H4 (cell line): ENCODE data around the gene TMEM92. TPM values are rescaled to one million over a fixed set of nuclear protein-coding genes. Genes with fewer than 3 reads are reported as not detected.
"Not testable (repeated sequence)": the region's sequence is repeated elsewhere in the genome, so short reads cannot be mapped to it uniquely, and the experiment has no call there.

Experiments used
- DNase-seq: peaks from one replicate; pipeline ENCODE4 v3.0.0-alpha.2; 2015; ENCODE audit warnings: low spot score
- total RNA-seq: library from RNA; depleted of rRNA; stranded (reverse); fragments of >200 nt; shearing (Covaris generic); gene quantifications from 2 replicates; pipeline ENCODE4 v1.2.3, GENCODE V29; 2014

Gene TMEM92
- total RNA-seq, 1 experiment from 2014 or later = 7.4 TPM

DNA sequence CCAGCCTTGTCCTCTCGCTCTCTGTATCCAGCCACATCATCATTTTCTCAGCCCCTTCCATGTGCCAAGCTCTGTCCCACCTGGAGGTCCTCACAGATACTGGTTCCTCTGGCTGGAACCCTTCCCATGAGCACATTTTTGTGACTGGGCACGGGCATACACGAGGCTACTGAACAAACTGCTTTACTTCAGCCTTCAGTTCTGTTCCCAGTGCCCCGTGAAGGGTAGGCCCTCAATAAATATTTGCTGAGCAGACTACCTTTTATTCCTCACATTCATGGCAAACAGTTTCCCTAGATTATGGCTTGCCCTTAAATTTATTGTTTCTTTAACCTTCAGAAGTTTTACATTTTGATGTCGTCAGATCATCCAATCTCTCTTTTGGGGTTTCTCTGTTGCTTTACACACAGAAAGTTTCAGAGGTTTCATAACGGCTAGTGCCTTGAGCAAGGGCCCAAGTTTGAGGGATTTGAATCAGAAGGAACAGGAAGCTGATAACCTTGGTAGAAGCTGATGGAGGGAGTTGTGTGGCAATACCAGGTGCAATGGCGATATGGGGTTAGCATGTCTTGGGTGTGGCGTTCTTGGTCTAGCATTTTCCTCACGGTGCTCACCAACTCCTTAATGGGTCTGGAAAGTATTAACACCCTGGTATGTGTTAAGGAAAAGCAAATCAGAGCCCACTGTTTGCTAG, 27.8 kb downstream of the TMEM92 start:
- DNase-seq = no peak

DNA sequence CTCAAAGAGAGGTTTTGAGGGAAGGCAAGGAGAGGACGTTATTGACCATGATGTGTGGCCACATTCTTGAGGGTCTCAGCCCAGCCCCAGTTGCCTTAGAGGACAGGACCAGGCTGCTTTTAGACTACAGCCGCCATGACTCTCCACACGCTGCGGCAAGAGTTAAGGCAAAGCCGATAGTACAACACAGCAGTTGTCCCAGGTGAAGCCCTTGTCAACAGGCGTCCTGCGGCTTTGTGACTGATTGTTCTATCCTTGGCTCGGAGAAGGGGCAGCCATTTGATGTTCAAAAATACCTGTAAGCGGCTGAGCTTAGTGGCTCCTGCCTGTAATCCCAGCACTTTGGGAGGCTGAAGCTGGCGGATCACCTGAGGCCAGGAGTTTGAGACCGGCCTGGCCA, 28.8 kb downstream of the TMEM92 start:
- no peak for DNase-seq

DNA sequence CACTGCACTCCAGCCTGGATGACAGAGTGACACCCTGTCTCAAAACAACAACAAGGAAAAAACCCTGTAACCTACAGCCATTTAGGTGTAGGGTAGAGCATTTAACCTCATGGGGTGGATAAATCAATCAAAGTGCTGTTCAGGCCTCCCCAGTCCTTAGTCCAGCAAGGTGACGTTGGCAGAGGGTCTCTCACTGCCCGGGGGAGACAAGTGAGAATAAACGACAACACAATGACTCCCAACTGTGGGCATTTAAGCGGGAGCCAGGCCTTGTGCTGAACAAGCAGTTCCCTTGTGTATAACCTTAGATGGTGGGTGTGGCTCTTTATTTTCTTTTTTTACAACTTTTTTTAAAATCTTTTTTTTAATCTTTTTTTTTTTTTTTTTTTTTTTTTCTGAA, 29.3 kb downstream of the TMEM92 start:
- DNase-seq = no peak

DNA sequence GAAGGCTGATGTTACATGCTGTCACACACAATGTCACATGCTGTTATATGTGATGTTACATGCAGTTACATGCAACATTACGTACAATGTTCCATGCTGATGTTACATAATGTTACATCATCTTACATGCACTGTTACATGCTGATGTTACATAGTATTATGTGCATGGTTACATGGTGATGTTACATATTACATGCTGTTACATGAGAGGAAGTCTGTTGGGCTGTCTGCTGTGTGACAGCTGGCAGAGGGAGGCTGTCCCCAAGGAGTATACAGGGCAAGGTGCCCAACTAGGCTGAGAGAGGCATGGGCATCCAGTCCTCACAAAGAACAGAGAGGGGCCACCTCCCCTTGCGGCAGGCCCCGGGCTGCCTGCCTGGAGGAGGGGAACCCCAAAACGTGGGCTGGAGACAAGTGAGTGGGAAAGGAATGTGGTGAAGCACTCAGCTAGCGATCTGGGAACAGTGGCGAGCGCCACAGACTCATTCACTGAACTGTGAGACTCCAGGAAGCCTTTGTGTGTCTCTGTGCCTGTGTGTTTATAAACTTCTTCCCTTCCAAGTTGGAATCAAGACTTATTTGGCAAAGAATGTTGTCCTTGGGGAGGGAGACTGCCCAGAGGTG, 30.6 kb downstream of the TMEM92 start:
- DNase-seq = peak; percentile 45

DNA sequence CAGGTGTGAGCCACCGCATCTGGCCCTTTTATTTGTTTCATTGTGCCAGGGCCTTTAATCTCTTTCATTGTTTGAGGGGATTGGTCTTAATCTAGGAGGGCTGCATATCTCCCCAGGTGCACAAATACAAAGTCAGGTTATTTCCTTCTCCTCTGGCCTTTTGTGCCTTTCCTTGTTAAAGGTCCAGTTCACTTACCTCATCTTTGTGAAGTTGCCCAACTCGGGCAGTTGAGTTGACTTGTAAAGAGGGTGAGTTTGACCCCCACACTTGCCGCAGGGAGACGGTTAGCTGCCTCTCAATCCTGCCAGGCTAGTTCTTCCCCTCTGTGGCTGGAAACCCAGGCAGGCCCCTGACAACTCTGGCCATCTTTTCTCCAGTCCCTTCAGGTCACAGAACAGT, 33.4 kb downstream of the TMEM92 start:
- no peak for DNase-seq

DNA sequence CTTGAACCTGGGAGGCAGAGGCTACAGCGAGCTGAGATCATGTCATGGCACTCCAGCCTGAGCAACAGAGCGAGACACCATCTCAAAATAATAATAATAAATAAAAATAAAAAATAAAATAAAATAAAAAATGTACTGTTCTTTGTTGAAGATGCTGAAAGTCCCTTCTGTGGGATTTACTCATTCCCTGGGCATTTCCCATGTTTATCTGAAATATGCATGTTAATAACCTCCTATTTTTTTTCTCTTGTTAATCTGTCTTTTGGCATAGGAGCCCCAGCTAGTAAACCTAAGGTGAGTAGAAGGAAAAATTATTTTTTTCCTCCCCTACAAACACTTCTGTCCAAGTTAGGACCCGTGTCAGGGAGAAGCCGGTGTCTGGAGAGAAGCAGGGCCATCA, 34.4 kb downstream of the TMEM92 start:
- no peak for DNase-seq

DNA sequence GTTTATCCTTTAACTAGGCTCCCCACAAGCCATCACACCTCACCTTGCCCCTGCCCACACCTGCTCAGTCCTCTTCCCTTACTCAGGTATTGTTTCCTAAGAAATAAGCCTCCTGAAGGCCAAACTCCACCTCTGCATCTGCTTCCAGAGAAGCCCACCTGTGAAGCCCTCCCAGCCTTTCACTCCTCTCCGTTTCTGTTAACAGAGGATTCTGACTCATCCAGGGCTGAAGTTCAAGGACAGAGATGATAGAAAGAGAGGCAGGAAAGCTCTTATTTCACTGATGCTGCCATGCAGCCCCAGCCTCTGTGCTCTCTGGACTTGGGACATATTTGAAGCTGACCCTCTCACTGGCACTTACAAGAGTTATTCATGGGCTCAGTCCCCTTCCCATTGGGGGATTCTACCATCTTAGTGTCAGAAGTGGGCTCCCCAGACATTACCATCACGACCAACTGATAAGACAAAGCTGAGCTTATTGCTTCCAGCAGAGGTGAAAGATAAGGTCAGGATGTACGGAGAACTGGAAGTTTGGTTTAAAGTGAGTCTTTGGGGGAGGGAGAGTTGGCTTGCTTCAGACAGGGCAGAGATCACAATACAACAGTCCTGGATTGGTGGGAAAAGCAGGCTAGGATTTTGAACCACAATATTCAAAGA, 36.3 kb downstream of the TMEM92 start:
- DNase-seq = no peak

DNA sequence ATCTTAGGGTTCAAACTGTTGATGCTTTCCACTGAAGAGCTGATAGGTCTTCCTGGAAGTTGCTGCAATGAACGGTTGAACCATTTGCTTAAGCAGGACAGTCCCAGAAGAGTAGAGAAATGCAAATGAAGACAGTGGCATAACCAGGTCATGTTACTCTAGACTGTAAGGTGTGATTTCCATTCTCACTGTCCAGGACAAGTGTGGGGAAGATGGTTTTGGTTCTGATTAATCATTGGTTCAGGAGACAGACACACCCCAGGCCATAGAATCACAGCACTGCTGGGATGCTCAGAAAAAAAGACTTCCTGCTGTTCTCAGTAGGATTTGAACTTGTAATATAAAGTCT, 36.8 kb downstream of the TMEM92 start:
- DNase-seq = no peak

DNA sequence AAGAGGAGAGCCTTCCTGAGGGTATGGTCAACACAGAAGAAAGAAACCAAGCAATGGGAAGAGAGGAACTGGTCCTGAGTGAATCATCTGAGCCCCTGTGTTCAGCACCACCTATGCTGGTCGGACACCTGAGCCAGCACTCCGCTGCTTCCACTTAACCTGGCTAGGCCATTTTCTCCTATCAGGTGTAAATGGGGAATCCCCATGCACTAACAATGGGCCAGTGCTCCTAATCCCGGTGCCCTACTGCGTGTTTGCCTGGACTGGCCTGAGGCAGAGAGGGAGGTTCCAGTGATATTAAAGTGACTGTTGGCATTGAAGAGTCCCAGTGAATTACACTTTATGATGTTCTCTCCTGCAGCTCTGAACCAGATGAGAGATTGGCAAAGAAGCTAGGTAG, 37.2 kb downstream of the TMEM92 start:
- DNase-seq = no peak

DNA sequence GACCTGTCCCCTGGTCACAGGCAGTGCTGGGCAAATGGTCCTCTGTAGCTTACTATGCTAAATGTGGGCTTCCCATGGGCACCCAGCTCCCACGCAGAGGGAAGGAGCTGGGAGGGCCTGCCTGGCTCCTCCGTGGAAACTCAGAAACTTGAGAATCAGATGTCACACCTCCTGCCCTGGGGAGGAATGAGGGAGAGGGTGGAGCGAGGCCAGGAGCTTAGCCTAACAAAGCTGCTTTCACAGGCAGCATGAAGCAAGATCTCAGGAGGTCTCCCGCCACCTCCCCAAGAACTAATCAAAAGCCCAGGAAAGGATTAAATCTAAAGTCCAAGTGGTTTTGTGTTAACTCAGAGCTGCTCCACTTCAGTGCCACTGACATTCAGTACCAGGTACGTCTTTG, 38.0 kb downstream of the TMEM92 start:
- no peak for DNase-seq

DNA sequence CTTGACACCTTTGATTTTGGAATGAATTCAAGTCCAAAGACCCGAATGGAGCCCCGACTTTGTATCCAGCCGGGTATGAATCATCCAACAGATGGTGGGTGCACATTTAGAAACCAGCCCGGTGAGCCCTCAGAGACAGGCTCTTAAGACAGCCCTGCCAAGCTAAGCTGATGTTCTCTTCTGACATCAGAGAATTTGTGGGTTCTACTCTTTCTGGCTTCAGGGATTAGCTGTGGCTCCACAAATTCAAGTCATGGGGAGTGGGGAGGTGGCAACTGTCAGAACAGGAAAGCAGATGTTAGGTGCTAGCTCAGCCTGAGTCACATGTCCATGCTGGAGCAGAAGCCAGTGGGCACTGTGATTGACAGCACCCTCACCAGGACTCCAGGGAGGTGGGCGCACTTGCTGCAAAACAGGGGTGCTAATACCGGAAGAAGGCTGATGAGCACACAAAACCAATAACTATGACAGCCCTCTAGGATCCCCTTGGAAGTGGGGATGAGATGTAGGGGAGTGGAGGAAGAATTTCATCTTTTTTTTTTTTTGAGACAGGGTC, 40.3 kb downstream of the TMEM92 start:
- no peak for DNase-seq

DNA sequence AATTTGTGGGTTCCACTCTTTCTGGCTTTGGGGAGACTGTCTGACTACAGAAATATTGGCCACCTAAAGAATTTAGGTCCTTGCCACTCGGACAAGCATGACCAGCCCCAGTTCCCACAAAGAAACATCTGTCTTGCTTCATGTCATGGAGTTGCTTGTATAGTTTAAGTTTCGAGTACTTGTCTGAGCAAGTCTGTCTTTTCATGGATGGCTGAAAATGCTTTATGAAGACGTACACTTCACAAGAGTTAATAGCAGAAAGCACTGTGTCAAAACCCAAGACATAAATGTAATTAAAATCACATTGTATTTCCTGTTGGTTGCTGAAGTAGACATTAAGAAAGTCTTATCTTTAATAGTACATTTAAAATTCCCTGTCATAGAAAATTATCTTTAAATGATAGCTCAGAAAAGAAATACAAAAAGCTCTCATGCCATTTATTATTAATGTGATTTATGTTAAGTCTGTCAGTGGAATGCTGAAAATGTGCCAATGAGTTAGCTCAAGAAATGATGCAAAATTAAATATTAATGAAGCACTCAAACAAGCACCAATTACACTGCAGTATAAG, 41.8 kb downstream of the TMEM92 start:
- no peak for DNase-seq

DNA sequence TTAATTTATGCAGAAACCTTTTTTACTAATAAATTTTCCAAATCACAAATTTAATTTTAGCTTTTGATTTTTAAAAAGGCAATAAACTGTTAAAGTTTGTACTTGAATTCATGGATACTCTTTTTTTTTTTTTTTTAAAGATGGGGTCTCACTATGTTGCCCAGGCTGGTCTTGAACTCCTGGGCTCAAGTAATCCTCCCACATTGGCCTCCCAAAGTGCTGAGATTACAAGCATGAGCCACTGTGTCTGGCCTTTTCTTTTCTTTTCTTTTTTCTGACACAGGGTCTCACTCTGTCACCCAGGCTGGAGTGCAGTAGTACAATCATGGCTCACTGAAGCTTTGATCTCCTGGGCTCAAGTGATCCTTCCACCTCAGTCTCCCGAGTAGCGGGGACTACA, 42.4 kb downstream of the TMEM92 start:
- not testable (repeated sequence) for DNase-seq

DNA sequence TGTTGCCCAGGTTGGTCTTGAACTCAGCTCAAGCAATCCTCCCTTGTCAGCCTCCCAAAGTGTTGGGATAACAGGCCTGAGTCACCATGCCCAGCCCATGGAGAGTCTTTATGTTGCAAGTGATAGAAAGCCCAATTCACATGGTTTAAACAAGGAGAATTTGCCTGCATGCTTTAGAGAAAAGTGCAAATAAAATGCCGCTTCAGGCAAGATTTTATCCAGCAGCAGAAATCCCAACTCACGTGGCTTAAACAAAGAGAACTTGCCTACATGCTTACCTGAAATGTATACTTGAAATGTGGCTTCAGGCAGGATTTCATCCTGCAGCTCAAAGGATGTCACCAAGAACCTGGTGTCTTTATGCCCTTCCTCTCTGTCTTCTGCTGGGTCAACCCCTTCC, 42.9 kb downstream of the TMEM92 start:
- DNase-seq = no peak

DNA sequence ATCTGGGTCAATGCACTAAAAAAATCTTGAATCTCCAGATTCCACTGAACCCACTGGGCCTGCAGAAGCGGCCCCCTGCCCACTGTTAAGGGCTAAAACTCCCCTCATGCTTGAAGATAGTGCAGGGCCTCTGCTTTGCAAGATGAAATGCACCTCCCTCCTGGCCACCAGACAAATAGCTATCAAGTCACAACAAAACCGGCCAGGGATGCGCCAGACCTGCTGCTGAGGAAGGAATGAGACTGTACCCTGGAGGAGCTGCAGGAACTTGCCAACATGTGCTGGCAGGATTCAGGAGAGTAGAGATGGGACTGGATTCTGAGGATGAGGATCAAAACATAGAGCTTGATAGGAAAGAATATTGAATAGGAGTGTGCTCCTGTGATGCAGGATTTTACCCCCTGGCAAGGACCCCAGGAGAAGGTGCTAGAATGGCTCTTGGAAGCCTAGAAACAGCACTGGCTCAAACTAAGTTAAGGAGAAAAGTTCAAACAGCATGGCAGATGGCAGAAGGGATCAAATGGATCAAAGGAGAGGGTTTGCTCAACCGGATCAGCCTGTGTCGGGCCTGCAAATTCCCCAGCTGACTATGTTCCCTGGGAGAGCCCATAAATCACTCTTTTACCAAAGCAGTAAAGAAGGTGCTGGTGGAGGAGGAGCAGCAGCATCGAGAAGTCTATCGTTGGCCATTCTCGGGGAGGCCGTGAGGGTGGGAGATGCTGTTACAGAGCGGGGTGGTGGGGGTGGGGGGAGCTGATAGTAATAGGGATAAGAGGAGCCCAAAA, 44.4 kb downstream of the TMEM92 start:
- no peak for DNase-seq

DNA sequence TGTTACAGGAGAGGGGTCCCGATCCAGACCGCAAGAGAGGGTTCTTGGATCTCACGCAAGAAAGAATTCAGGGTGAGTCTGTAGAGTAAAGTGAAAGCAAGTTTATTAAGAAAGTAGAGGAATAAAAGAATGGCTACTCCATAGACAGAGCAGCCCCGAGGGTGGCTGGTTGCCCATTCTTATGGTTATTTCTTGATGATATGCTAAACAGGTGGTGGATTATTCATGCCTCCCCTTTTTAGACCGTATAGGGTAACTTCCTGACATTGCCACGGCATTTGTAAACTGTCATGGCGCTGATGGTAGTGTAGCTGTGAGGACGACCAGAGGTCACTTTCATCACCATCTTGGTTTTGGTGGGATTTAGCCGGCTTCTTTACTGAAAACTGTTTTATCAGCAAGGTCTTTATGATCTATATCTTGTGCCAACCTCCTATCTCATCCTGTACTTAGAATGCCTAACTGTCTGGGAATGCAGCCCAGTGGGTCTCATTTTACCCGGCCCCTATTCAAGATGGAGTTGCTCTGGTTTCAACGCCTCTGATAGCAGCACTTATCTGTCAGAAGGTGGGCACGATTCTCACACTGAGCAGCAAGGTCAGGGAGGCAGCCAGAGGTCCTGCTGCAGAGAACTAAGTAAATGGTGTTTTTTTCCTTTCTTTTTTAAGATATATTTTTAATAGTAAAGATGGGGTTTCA, 45.2 kb downstream of the TMEM92 start:
- DNase-seq = no peak

DNA sequence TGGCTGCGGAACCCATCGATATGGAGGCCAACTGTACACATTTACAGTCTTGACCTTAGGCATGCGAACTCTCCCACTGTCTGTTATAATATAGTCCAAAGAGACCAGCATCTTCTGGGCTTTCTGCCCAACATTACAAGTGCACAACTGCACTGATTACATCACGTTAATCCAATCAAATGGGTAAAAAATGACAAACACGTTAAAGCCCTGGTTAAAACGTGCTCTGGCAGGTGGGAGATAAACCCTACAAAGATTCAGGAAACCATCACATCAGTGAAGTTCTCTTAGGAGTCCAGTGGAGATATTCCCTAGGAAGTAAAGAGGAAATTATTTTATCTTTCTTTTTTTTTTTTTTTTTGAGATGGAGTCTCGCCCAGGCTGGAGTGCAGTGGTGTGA, 48.0 kb downstream of the TMEM92 start:
- no peak for DNase-seq

DNA sequence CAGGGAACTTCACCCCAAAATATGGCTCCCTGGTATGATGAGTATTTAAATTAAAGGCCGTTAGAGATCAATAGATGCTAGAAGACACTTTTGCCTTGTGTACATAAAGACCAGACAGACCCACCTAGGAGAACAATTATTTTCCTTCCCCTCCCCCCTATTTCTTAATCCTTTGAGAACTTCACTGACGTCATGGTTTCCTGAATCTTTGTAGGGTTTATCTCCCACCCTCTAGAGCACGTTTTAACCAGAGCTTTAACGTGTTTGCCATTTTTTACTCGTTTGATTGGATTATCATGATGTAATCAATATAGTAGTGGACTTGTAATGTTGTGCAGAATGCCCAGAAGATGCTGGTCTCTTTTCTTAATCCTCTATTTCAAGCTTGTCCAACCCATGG, 48.8 kb downstream of the TMEM92 start:
- DNase-seq = no peak

DNA sequence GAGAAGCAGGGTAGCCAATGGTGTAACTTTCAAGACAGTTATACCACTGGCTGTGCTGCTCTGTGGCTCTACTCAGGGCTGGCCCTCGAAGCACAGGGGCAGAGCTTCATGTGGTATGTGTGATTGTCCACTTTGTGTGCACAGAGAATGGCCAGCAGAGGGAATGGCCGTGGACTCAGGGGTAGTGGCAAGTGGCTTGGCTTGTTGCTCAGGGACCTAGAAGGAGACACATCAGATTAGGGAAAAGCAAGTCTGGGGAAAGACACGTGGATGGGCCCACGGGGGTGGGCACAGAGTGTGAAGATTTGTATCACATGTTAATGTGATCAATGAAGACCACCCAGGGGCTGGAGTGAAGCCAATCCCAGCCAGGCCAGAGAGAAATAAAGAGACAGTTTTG, 51.6 kb downstream of the TMEM92 start:
- DNase-seq = no peak

DNA sequence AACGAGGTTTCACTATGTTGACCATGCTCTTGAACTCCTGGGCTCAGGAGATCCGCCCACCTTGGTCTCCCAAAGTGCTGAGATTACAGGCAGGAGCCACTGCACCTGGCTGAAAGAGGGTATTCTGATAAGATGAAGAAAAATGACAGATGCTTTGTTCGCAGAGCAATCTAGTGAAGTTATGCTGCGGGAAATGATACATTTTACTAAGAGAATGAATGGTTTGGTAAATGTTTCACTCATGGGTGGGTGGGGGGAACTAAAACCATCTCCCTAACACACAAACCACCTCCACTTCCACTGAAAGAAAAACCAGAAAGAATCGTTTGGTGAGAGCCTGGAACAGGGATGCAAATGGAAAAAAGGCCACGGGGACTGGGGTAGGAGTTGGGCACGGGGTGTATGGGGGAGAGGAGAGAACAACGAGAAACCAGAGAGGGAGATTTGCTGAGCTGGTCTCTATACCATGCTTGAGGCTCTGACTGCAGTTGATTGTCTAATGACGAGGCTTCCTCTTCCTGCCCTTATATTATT, 52.6 kb downstream of the TMEM92 start:
- no peak for DNase-seq
